Hepatocyte (in vitro differentiated cells): ENCODE results near the gene TK1. TPM values are rescaled to one million over a fixed set of nuclear protein-coding genes. Genes with fewer than 3 reads are reported as not detected.

ENCODE experiments used
- DNase-seq: peaks from one replicate; pipeline ENCODE4 v3.0.0-alpha.2; 2016; ENCODE audit warnings: low spot score
- H2AFZ ChIP-seq: fragments of 200-600 bp; sonication (generic); 2 replicates; pipeline ENCODE4 v1.6.0; 2016; ENCODE audit warnings: antibody characterized with exemption, mild to moderate bottlenecking
- H3K27ac ChIP-seq: fragments of 200-600 bp; sonication (generic); 2 replicates; pipeline ENCODE4 v1.5.1; 2016; ENCODE audit warnings: mild to moderate bottlenecking
- H3K27me3 ChIP-seq: fragments of 200-600 bp; sonication (generic); 2 replicates; pipeline ENCODE4 v1.6.1; 2016
- H3K36me3 ChIP-seq: fragments of 200-600 bp; sonication (generic); replicated peaks from 2 replicates; pipeline ENCODE4 v1.5.1; 2016; ENCODE audit warnings: low read depth; ENCODE audit not compliant: insufficient read depth
- H3K4me1 ChIP-seq: fragments of 200-600 bp; sonication (generic); 2 replicates; pipeline ENCODE4 v1.5.1; 2016; ENCODE audit warnings: mild to moderate bottlenecking, moderate library complexity; ENCODE audit not compliant: insufficient read depth
- H3K4me2 ChIP-seq: fragments of 200-600 bp; sonication (generic); 2 replicates; pipeline ENCODE4 v1.6.0; 2016
- H3K4me3 ChIP-seq: fragments of 200-600 bp; sonication (generic); 2 replicates; pipeline ENCODE4 v1.5.1; 2016; ENCODE audit warnings: mild to moderate bottlenecking
- H3K79me2 ChIP-seq: fragments of 200-600 bp; sonication (generic); 2 replicates; pipeline ENCODE4 v1.6.0; 2017; ENCODE audit warnings: mild to moderate bottlenecking
- H3K9me2 ChIP-seq: fragments of 200-600 bp; sonication (generic); replicated peaks from 2 replicates; pipeline ENCODE4 v1.6.0; 2017; ENCODE audit warnings: mild to moderate bottlenecking; ENCODE audit not compliant: insufficient read depth
- H3K9me3 ChIP-seq: fragments of 200-600 bp; sonication (generic); 2 replicates; pipeline ENCODE4 v1.5.1; 2016; ENCODE audit warnings: low read depth, mild to moderate bottlenecking
- H4K20me1 ChIP-seq: fragments of 200-600 bp; sonication (generic); 2 replicates; pipeline ENCODE4 v1.6.0; 2016; ENCODE audit warnings: mild to moderate bottlenecking; ENCODE audit not compliant: insufficient read depth, poor library complexity, severe bottlenecking
- EZH2 ChIP-seq: fragments of 200-600 bp; sonication (generic); IDR thresholded peaks from 2 replicates; pipeline ENCODE4 v1.6.1; 2016; ENCODE audit warnings: antibody characterized with exemption, mild to moderate bottlenecking, borderline replicate concordance
- EZH2phosphoT487 ChIP-seq: fragments of 200-600 bp; sonication (generic); IDR thresholded peaks from one replicate; pipeline ENCODE4 v1.6.1; 2018; ENCODE audit warnings: antibody characterized with exemption, mild to moderate bottlenecking, low read depth, moderate library complexity; ENCODE audit not compliant: unreplicated experiment, severe bottlenecking
- WGBS: methylation state at CpG from one replicate; pipeline ENCODE4 v1.1.6; 2016; ENCODE audit warnings: low lambda C conversion rate; ENCODE audit errors: missing lambda C conversion rate; 5-methylcytosine and 5-hydroxymethylcytosine counted together
- polyA plus RNA-seq: library from polyadenylated mRNA; unstranded; fragments of >200 nt; fragmentation: Nextera tagmentation; extraction: Ambion mirVana; gene quantifications from 2 replicates; pipeline ENCODE4 v1.2.1, GENCODE V29; 2016
- total RNA-seq: library from RNA; depleted of rRNA; stranded (reverse); fragments of >200 nt; gene quantifications from 2 replicates; pipeline ENCODE4 v1.2.3, GENCODE V29; 2014
- TF ChIP-seq, protein P1 (sequence below): fragments of 200-600 bp; sonication (generic); IDR thresholded peaks from 2 replicates; pipeline ENCODE4 v1.5.1; 2016; ENCODE audit warnings: antibody characterized with exemption, mild to moderate bottlenecking; ENCODE audit not compliant: poor library complexity

TK1 gene
- total and polyA plus RNA-seq, 2 experiments from 2014 or later = 8.3 to 29.9 TPM

- H3K9me3 ChIP-seq = no peaks in the 10 kb centered on the region
- TF ChIP-seq EZH2 (peak; percentile 16), EZH2phosphoT487 (peak; percentile 74)
- TF ChIP-seq, protein P1, sequence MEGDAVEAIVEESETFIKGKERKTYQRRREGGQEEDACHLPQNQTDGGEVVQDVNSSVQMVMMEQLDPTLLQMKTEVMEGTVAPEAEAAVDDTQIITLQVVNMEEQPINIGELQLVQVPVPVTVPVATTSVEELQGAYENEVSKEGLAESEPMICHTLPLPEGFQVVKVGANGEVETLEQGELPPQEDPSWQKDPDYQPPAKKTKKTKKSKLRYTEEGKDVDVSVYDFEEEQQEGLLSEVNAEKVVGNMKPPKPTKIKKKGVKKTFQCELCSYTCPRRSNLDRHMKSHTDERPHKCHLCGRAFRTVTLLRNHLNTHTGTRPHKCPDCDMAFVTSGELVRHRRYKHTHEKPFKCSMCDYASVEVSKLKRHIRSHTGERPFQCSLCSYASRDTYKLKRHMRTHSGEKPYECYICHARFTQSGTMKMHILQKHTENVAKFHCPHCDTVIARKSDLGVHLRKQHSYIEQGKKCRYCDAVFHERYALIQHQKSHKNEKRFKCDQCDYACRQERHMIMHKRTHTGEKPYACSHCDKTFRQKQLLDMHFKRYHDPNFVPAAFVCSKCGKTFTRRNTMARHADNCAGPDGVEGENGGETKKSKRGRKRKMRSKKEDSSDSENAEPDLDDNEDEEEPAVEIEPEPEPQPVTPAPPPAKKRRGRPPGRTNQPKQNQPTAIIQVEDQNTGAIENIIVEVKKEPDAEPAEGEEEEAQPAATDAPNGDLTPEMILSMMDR = no peak
- DNase-seq = peak; percentile 8
- H3K79me2 ChIP-seq = no peaks in the 10 kb centered on the region
- H3K4me3 ChIP-seq = no peak within 1 kb of the TSS
- no peaks in the 10 kb centered on the region for H4K20me1 ChIP-seq
- H3K9me2 ChIP-seq = no peaks in the 10 kb centered on the region
- H3K27me3 ChIP-seq = peaks cover 33% of the 10 kb centered on the region
- H3K36me3 ChIP-seq = no peaks in the 10 kb centered on the region
- no peak within 1 kb of the TSS for H2AFZ ChIP-seq
- no peaks in the 10 kb centered on the region for H3K4me1 ChIP-seq
- H3K4me2 ChIP-seq = peak within 1 kb of the TSS; percentile 72
- H3K27ac ChIP-seq = no peak within 1 kb of the TSS
- 43% methylated on average over 35 of the region's 52 CpGs for WGBS
Measured at GRCh38 chr17:78230996-78231935, 44.4 kb upstream of the TK1 start, which contains the start of gene TMEM235. Gene TMEM235, plus strand, starts transcription at chr17:78231631. Its CDS starts 393 bp downstream, at chr17:78232024.

- H3K9me2 ChIP-seq = no peaks in the 10 kb centered on the region
- WGBS = 77% methylated on average over 13 of the region's 13 CpGs
- DNase-seq = no peak
- H3K4me2 ChIP-seq = no peak overlapping the region
- H3K79me2 ChIP-seq = no peaks in the 10 kb centered on the region
- H3K4me1 ChIP-seq = no peaks in the 10 kb centered on the region
- H3K4me3 ChIP-seq = no peak overlapping the region
- no peaks in the 10 kb centered on the region for H3K36me3 ChIP-seq
- H3K9me3 ChIP-seq = no peaks in the 10 kb centered on the region
- peaks cover 33% of the 10 kb centered on the region for H3K27me3 ChIP-seq
- no peak overlapping the region for H2AFZ ChIP-seq
- no peaks in the 10 kb centered on the region for H4K20me1 ChIP-seq
- no peak overlapping the region for H3K27ac ChIP-seq
- TF ChIP-seq, protein P1 = no peak
- TF ChIP-seq EZH2phosphoT487 (no peak), EZH2 (no peak)
Measured at GRCh38 chr17:78230252-78230962, 43.6 kb upstream of the TK1 start.

- H3K9me2 ChIP-seq = no peaks in the 10 kb centered on the region
- no peaks in the 10 kb centered on the region for H4K20me1 ChIP-seq
- no peaks in the 10 kb centered on the region for H3K4me1 ChIP-seq
- H3K79me2 ChIP-seq = no peaks in the 10 kb centered on the region
- no peaks in the 10 kb centered on the region for H3K36me3 ChIP-seq
- WGBS = 97% methylated on average over 4 of the region's 4 CpGs
- DNase-seq = no peak
- H3K27ac ChIP-seq = no peak overlapping the region
- no peak overlapping the region for H3K4me2 ChIP-seq
- no peak overlapping the region for H3K4me3 ChIP-seq
- no peak overlapping the region for H2AFZ ChIP-seq
- no peaks in the 10 kb centered on the region for H3K9me3 ChIP-seq
- H3K27me3 ChIP-seq = peaks cover 33% of the 10 kb centered on the region
- TF ChIP-seq EZH2 (no peak), EZH2phosphoT487 (no peak)
- TF ChIP-seq, protein P1 = no peak
Measured at GRCh38 chr17:78228176-78228575, 41.3 kb upstream of the TK1 start.
